Measurements from ENCODE around the gene FOXF2. TPM values are rescaled to one million over a fixed set of nuclear protein-coding genes. Genes with fewer than 3 reads are reported as not detected.

FOXF2 gene
- polyA plus RNA-seq, 3 donors from 2014 or later = not detected

- H3K4me3 Mint-ChIP-seq = no peak overlapping the region
- no peaks in the 10 kb centered on the region for H3K9me3 Mint-ChIP-seq
- peaks cover 4 to 9% of the 10 kb centered on the region in 2 donors for H3K4me1 Mint-ChIP-seq
- H3K27ac Mint-ChIP-seq = no peak overlapping the region
- DNase-seq = no peak
- H3K36me3 Mint-ChIP-seq = no peaks in the 10 kb centered on the region
- peaks cover 5 to 21% (median 8%) of the 10 kb centered on the region in 3 donors for H3K27me3 Mint-ChIP-seq (ENCODE audit: low read depth in 3 of 3)
Measured at GRCh38 chr6:1400126-1400850, 10.9 kb downstream of the FOXF2 start.

- no peak overlapping the region for H3K27ac Mint-ChIP-seq
- no peaks in the 10 kb centered on the region for H3K9me3 Mint-ChIP-seq
- H3K4me3 Mint-ChIP-seq = no peak overlapping the region
- no peak for DNase-seq
- peaks cover 0 to 2% of the 10 kb centered on the region in 2 donors for H3K4me1 Mint-ChIP-seq
- peaks cover 0 to 5% (median 0%) of the 10 kb centered on the region in 3 donors for H3K27me3 Mint-ChIP-seq (ENCODE audit: low read depth in 3 of 3)
- no peaks in the 10 kb centered on the region for H3K36me3 Mint-ChIP-seq
Measured at GRCh38 chr6:1402369-1402768, 13.0 kb downstream of the FOXF2 start.

DNA sequence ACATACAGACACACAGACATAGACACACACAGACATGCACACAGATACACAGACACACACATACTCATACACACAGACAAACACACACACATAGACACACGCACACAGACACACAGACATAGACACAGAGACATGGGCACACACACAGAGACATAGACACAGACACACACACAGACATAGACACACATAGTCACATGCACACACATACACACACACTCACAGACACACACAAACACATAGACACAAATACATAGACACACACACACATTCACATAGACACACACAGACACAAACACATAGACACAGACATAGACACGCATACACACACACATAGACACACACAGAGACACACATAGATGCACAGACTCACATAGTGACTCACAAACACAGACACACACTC, 13.5 kb downstream of the FOXF2 start:
- Mint-ChIP-seq H3K27me3 (ENCODE audit: low read depth in 3 of 3) (peaks cover 0 to 3% (median 0%) of the 10 kb centered on the region in 3 donors), H3K4me1 (no peaks in the 10 kb centered on the region), H3K9me3 (no peaks in the 10 kb centered on the region), H3K27ac (no peak overlapping the region), H3K36me3 (no peaks in the 10 kb centered on the region), H3K4me3 (no peak overlapping the region)
- DNase-seq = no peak

- no peak overlapping the region for H3K27ac Mint-ChIP-seq
- no peak overlapping the region for H3K4me3 Mint-ChIP-seq
- H3K36me3 Mint-ChIP-seq = no peaks in the 10 kb centered on the region
- peaks cover 0 to 3% (median 0%) of the 10 kb centered on the region in 3 donors for H3K27me3 Mint-ChIP-seq (ENCODE audit: low read depth in 3 of 3)
- H3K4me1 Mint-ChIP-seq = no peaks in the 10 kb centered on the region
- H3K9me3 Mint-ChIP-seq = no peaks in the 10 kb centered on the region
- no peak for DNase-seq
Measured at GRCh38 chr6:1403851-1404712, 14.7 kb downstream of the FOXF2 start.

- H3K9me3 Mint-ChIP-seq = no peaks in the 10 kb centered on the region
- no peak overlapping the region for H3K4me3 Mint-ChIP-seq
- H3K4me1 Mint-ChIP-seq = no peaks in the 10 kb centered on the region
- DNase-seq = no peak
- no peaks in the 10 kb centered on the region for H3K36me3 Mint-ChIP-seq
- peaks cover 0 to 3% (median 0%) of the 10 kb centered on the region in 3 donors for H3K27me3 Mint-ChIP-seq (ENCODE audit: low read depth in 3 of 3)
- H3K27ac Mint-ChIP-seq = no peak overlapping the region
Measured at GRCh38 chr6:1404713-1405098, 15.3 kb downstream of the FOXF2 start.

- no peaks in the 10 kb centered on the region for H3K36me3 Mint-ChIP-seq
- H3K27me3 Mint-ChIP-seq (ENCODE audit: low read depth in 3 of 3) = peaks cover 0 to 3% (median 0%) of the 10 kb centered on the region in 3 donors
- H3K4me3 Mint-ChIP-seq = no peak overlapping the region
- H3K27ac Mint-ChIP-seq = no peak overlapping the region
- no peak for DNase-seq
- no peaks in the 10 kb centered on the region for H3K9me3 Mint-ChIP-seq
- no peaks in the 10 kb centered on the region for H3K4me1 Mint-ChIP-seq
Measured at GRCh38 chr6:1405221-1405620, 15.8 kb downstream of the FOXF2 start.

DNA sequence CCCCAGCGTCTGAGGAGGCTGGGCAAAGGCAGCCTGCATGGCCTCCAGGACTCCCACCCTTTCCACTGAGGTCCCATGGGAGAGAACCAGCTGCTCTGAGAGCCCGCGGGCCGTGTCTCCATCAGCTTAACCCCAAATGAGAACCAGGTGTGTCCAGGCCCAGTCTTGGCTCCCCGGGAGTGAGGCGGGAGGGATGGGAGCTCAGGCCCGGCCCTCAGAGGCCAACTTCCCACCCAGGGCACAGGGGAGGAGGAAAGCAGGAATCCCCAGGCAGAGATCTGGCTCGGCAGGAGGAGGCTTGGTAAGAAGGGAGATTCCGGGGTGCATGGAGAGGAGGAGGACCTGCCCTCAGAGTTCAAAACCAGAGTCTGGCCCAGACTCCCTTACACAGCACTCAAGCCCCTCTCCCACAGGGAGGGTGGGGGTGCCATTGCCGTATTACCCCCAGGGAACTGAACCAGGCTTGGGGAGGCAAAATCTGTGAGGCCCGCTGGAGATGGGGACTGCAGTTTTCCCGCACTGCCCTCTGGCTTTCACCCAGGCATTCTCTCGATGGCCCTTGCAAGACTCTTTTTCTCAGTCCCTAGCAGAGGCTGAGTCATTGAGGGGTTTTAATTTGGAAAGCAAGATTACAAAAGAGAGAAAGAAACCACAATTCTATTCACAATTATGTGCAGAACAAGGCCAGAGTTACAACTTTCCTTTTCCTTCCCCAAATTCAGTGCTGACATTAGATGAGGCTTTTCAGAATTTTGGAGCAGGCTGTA, 17.1 kb downstream of the FOXF2 start:
- Mint-ChIP-seq H3K27ac (no peak overlapping the region), H3K27me3 (ENCODE audit: low read depth in 3 of 3) (peaks cover 0 to 3% (median 0%) of the 10 kb centered on the region in 3 donors), H3K9me3 (no peaks in the 10 kb centered on the region), H3K4me1 (no peaks in the 10 kb centered on the region), H3K36me3 (no peaks in the 10 kb centered on the region), H3K4me3 (no peak overlapping the region)
- DNase-seq = no peak

DNA sequence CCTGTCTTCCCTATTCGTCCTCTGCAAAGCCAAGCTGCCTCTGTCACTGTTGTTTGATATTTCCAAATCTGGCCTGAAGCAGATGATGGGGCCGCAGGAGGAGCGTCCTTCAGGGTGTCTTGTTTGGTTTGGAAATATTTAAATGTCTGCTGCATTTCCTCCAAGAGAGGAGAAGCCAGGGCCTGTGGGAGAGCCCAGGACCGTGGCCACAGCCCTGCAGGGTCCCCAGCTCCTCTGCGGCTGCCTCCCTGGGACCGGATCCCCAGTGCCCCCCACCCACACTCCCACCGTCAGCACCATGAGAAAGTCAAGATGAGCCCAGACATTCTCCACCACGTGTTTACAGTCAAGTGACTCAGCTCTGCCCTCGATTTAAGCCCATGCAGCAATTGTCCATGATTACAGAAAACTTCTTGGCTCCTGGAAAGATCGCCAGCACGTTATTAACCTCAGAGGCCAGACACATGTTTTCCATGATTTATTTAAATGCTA, 18.2 kb downstream of the FOXF2 start:
- Mint-ChIP-seq H3K4me1 (no peaks in the 10 kb centered on the region), H3K4me3 (no peak overlapping the region), H3K27me3 (ENCODE audit: low read depth in 3 of 3) (peaks cover 0 to 3% (median 2%) of the 10 kb centered on the region in 3 donors), H3K9me3 (no peaks in the 10 kb centered on the region), H3K27ac (no peak overlapping the region), H3K36me3 (no peaks in the 10 kb centered on the region)
- DNase-seq = no peak

DNA sequence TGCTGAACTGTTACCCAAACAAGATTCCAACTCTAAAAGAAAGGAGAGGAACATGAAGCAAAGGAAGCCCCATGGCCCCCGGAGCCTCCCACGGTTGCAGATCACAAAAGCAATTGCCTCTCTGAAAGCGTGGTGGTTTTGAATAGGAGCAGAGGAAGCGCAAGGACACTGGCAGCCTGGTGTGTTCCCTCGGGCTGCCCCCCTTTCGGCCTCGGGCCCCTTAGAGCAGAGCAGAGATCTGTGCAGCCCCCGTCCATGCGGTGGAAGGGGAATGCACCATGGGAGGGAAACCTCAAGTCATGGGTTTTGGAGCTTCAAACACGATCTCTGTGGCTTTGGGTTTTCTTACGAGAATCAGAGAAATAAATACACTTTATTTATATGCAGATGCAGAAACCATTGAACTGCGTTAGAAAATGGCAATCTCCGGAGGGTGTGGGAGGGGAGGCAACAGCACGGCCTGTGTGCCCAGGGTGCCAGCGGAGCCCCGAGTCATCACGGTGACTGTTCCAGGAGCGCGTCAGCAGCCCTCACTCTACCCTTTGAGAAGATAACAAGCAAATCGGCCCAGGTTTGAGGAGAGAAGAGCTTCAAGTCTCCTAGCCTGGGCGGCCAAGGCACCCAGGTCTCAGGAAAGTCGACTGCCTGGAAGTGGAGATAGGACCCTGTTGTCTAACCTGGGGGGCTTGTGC, 20.5 kb downstream of the FOXF2 start:
- Mint-ChIP-seq H3K9me3 (no peaks in the 10 kb centered on the region), H3K4me3 (no peak overlapping the region), H3K36me3 (no peaks in the 10 kb centered on the region), H3K27ac (no peak overlapping the region), H3K27me3 (ENCODE audit: low read depth in 3 of 3) (peaks cover 0 to 3% (median 2%) of the 10 kb centered on the region in 3 donors), H3K4me1 (no peaks in the 10 kb centered on the region)
- DNase-seq = no peak

DNA sequence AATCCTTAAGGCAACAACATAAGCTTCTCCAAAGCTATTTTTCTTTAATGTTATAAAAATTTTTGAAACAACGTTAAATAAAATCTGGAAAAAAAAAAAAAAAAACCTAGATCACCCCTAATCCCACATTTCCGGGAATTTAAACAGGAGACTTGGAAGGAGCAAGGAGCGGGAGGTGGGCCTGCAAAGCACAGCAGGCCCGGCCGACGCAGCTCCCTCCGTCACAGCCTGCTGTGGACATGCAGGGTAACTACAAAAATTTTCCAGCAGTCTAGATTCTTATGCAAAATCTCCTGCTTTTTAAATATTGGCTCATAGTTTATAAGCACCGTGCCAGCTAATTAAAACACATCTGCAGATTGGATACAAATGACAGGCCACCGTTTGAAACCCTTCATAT, 23.5 kb downstream of the FOXF2 start:
- H3K27me3 Mint-ChIP-seq (ENCODE audit: low read depth in 3 of 3) = peaks cover 2 to 3% (median 3%) of the 10 kb centered on the region in 3 donors
- DNase-seq = no peak
- no peaks in the 10 kb centered on the region for H3K36me3 Mint-ChIP-seq
- H3K27ac Mint-ChIP-seq = no peak overlapping the region
- H3K4me1 Mint-ChIP-seq = no peaks in the 10 kb centered on the region
- no peak overlapping the region for H3K4me3 Mint-ChIP-seq
- H3K9me3 Mint-ChIP-seq = no peaks in the 10 kb centered on the region

GRCh38 chr6:1415416-1416063, 26.2 kb downstream of the FOXF2 start:
- no peak for DNase-seq
- peaks cover 2 to 7% (median 4%) of the 10 kb centered on the region in 3 donors for H3K27me3 Mint-ChIP-seq (ENCODE audit: low read depth in 3 of 3)
- no peak overlapping the region for H3K27ac Mint-ChIP-seq
- peaks cover 0 to 4% (median 0%) of the 10 kb centered on the region in 6 donors for H3K9me3 Mint-ChIP-seq
- H3K36me3 Mint-ChIP-seq = no peaks in the 10 kb centered on the region
- no peaks in the 10 kb centered on the region for H3K4me1 Mint-ChIP-seq
- no peak overlapping the region for H3K4me3 Mint-ChIP-seq

- no peak for DNase-seq
- Mint-ChIP-seq H3K4me1 (no peaks in the 10 kb centered on the region), H3K9me3 (peaks cover 0 to 5% (median 3%) of the 10 kb centered on the region in 6 donors), H3K4me3 (no peak overlapping the region), H3K36me3 (no peaks in the 10 kb centered on the region), H3K27me3 (ENCODE audit: low read depth in 3 of 3) (peaks cover 5 to 10% (median 6%) of the 10 kb centered on the region in 3 donors), H3K27ac (no peak overlapping the region)
Measured at GRCh38 chr6:1416191-1416760, 26.9 kb downstream of the FOXF2 start.

All from immature natural killer cell (primary cell).